ENCODE measurements around the gene THSD7A.

THSD7A gene

GRCh38 chr7:11655163-11655562 lies 176.8 kb downstream of the THSD7A start:
- no peak overlapping the region for H3K4me3 ChIP-seq (ENCODE audit: control insufficient read depth, low read depth, low read length)
- no peak for TF ChIP-seq CTCF (conservative IDR thresholded peaks at IDR 0.05; ENCODE audit: control insufficient read depth, insufficient read depth, low read depth, low read length)
- no peak for DNase-seq (ENCODE audit: low read depth)

- H3K4me3 ChIP-seq (ENCODE audit: control insufficient read depth, low read depth, low read length): no peak overlapping the region
- no peak for TF ChIP-seq CTCF (conservative IDR thresholded peaks at IDR 0.05; ENCODE audit: control insufficient read depth, insufficient read depth, low read depth, low read length)
- no peak for DNase-seq (ENCODE audit: low read depth)
Measured at GRCh38 chr7:11650500-11650899, 181.5 kb downstream of the THSD7A start.

GRCh38 chr7:11650030-11650429 lies 182.0 kb downstream of the THSD7A start:
- no peak overlapping the region for H3K4me3 ChIP-seq (ENCODE audit: control insufficient read depth, low read depth, low read length)
- no peak for TF ChIP-seq CTCF (conservative IDR thresholded peaks at IDR 0.05; ENCODE audit: control insufficient read depth, insufficient read depth, low read depth, low read length)
- peak; percentile 41 for DNase-seq (ENCODE audit: low read depth)

- no peak for TF ChIP-seq CTCF (conservative IDR thresholded peaks at IDR 0.05; ENCODE audit: control insufficient read depth, insufficient read depth, low read depth, low read length)
- no peak overlapping the region for H3K4me3 ChIP-seq (ENCODE audit: control insufficient read depth, low read depth, low read length)
- DNase-seq (ENCODE audit: low read depth): peak; percentile 55
Measured at GRCh38 chr7:11648980-11649379, 183.0 kb downstream of the THSD7A start.

- no peak overlapping the region for H3K4me3 ChIP-seq (ENCODE audit: control insufficient read depth, low read depth, low read length)
- no peak for TF ChIP-seq CTCF (conservative IDR thresholded peaks at IDR 0.05; ENCODE audit: control insufficient read depth, insufficient read depth, low read depth, low read length)
- no peak for DNase-seq (ENCODE audit: low read depth)
Measured at GRCh38 chr7:11648101-11648500, 183.9 kb downstream of the THSD7A start.

GRCh38 chr7:11642841-11643240 lies 189.2 kb downstream of the THSD7A start:
- no peak for DNase-seq (ENCODE audit: low read depth)
- no peak for TF ChIP-seq CTCF (conservative IDR thresholded peaks at IDR 0.05; ENCODE audit: control insufficient read depth, insufficient read depth, low read depth, low read length)
- H3K4me3 ChIP-seq (ENCODE audit: control insufficient read depth, low read depth, low read length): no peak overlapping the region

GRCh38 chr7:11642276-11642675 lies 189.7 kb downstream of the THSD7A start:
- DNase-seq (ENCODE audit: low read depth): no peak
- no peak for TF ChIP-seq CTCF (conservative IDR thresholded peaks at IDR 0.05; ENCODE audit: control insufficient read depth, insufficient read depth, low read depth, low read length)
- no peak overlapping the region for H3K4me3 ChIP-seq (ENCODE audit: control insufficient read depth, low read depth, low read length)

Measured in fibroblast of mammary gland (primary cell).